Upper lobe of right lung (tissue), 1 donor: ENCODE results near the gene TSHR. TPM values are rescaled to one million over a fixed set of nuclear protein-coding genes. Genes with fewer than 3 reads are reported as not detected.
A peak's percentile ranks its signal among the peaks of the same experiment; 100 is the strongest.

Experiments used
- ATAC-seq: fragments of 200-7000 bp; cut with Tn5 transposase; one replicate; pipeline ENCODE4 v1.9.1; 2020; ENCODE audit warnings: mild to moderate bottlenecking, moderate library complexity
- DNase-seq: peaks from one replicate; pipeline ENCODE4 v3.0.0-alpha.2; 2020
- H3K27ac ChIP-seq: fragments of 200-600 bp; one replicate; pipeline ENCODE4 v1.8.0; 2022
- H3K27me3 ChIP-seq: fragments of 200-600 bp; one replicate; pipeline ENCODE4 v1.8.0; 2022; ENCODE audit warnings: mild to moderate bottlenecking
- H3K36me3 ChIP-seq: fragments of 200-600 bp; one replicate; pipeline ENCODE4 v1.8.0; 2022
- H3K4me1 ChIP-seq: fragments of 200-600 bp; one replicate; pipeline ENCODE4 v1.8.0; 2022
- H3K4me3 ChIP-seq: fragments of 200-600 bp; one replicate; pipeline ENCODE4 v1.8.0; 2022; ENCODE audit warnings: mild to moderate bottlenecking
- H3K9me3 ChIP-seq: fragments of 200-600 bp; one replicate; pipeline ENCODE4 v1.8.0; 2022
- intact Hi-C: fragments of 100-400 bp; cut with DNase I; formaldehyde crosslinking; loops from one replicate; pipeline ENCODE4 v1.11.0; 2022
- total RNA-seq: library from RNA; stranded (reverse); fragmentation: NEBNext Ultra II Directional; extraction: Animal tissue kit (Norgen Biotek cat#: 25700); gene quantifications from one replicate; pipeline ENCODE4 v1.2.1, GENCODE V29; 2021
- TF ChIP-seq, protein P1 (sequence below): fragments of 200-600 bp; IDR thresholded peaks from one replicate; pipeline ENCODE4 v1.8.0; 2022; ENCODE audit warnings: antibody characterized with exemption
- donor health status: DM: no; HTN: yes; CAD: no; lungs with severe emphysema.

The TSHR gene
- total RNA-seq, 1 donor from 2014 or later, result not detected

DNA sequence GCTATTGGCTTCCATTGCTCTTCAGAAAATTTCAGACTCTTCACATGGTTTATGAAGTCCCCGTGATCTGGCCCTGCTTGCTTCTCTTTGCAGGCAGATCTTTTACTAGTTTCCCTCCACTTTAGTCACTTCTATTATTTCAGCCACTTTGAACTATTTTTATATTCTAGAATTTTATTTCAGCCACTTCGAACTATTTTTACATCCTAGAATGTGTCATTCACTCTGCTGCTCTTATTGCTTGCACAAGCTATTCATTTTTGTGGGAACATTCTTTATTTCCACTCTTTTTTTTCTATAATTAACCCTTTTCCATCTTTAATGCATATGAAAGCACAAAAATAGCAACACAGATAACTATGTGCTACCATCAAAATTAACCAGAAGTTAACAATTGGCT lies 24.5 kb downstream of the TSHR start:
- Histone ChIP-seq H3K36me3 (no peaks in the 10 kb centered on the region), H3K27me3 (no peaks in the 10 kb centered on the region), H3K4me3 (no peak overlapping the region), H3K27ac (no peak overlapping the region), H3K4me1 (no peaks in the 10 kb centered on the region), H3K9me3 (no peaks in the 10 kb centered on the region)
- intact Hi-C loops, result no loop called here
- ATAC-seq (no peak), DNase-seq (no peak)
- TF ChIP-seq, protein P1, sequence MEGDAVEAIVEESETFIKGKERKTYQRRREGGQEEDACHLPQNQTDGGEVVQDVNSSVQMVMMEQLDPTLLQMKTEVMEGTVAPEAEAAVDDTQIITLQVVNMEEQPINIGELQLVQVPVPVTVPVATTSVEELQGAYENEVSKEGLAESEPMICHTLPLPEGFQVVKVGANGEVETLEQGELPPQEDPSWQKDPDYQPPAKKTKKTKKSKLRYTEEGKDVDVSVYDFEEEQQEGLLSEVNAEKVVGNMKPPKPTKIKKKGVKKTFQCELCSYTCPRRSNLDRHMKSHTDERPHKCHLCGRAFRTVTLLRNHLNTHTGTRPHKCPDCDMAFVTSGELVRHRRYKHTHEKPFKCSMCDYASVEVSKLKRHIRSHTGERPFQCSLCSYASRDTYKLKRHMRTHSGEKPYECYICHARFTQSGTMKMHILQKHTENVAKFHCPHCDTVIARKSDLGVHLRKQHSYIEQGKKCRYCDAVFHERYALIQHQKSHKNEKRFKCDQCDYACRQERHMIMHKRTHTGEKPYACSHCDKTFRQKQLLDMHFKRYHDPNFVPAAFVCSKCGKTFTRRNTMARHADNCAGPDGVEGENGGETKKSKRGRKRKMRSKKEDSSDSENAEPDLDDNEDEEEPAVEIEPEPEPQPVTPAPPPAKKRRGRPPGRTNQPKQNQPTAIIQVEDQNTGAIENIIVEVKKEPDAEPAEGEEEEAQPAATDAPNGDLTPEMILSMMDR, result no peak

GRCh38 chr14:80981156-80981555 lies 25.7 kb downstream of the TSHR start:
- H3K36me3 ChIP-seq, result no peaks in the 10 kb centered on the region
- intact Hi-C loops, result no loop called here
- no peaks in the 10 kb centered on the region for H3K27me3 ChIP-seq
- DNase-seq (no peak), ATAC-seq (no peak)
- no peak overlapping the region for H3K4me3 ChIP-seq
- H3K4me1 ChIP-seq, result no peaks in the 10 kb centered on the region
- H3K27ac ChIP-seq, result no peak overlapping the region
- TF ChIP-seq, protein P1, result no peak
- no peaks in the 10 kb centered on the region for H3K9me3 ChIP-seq

DNA sequence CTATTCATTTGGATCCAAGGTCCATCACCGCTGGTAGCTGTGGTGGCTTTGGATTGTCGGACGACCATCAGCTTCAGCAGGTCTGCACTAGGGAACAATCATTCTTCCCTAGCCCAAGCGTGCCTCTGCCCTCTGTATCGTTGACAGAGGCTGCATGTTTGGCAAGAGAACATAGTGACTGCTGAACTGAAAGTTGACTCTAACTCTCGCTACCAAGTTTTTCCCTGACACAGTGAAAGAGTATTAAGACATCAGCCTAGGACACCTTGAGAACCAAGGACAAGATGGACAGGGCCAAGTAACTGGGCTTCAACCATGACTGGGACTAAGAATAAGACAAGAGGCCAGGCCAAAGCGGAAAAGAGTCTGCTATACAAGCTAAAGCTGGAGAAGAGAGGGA lies 26.3 kb downstream of the TSHR start:
- TF ChIP-seq, protein P1, result no peak
- Histone ChIP-seq H3K4me3 (no peak overlapping the region), H3K27me3 (no peaks in the 10 kb centered on the region), H3K9me3 (no peaks in the 10 kb centered on the region), H3K36me3 (no peaks in the 10 kb centered on the region), H3K27ac (no peak overlapping the region), H3K4me1 (no peaks in the 10 kb centered on the region)
- ATAC-seq (no peak), DNase-seq (no peak)
- intact Hi-C loops, result no loop called here

DNA sequence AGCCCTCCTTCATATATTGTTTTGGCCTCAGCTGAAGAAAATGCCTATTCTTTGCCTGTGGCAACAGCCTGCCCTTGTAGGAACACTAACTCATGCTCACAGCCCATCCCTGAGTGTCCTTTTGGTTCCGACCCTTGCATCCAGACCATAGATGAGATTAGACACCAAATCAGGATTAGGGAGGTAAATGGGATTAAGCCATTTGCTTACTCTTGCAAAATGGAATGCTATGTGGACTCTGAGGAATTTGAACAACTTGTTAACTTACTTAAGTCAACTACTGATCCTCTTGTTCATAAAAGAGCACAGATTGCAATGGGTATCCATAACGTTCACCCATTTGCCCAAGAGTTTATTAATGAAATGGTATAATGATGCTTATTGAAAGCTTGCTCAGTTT lies 27.3 kb downstream of the TSHR start:
- DNase-seq (no peak), ATAC-seq (no peak)
- Histone ChIP-seq H3K27ac (no peak overlapping the region), H3K4me1 (no peaks in the 10 kb centered on the region), H3K4me3 (no peak overlapping the region), H3K9me3 (no peaks in the 10 kb centered on the region), H3K36me3 (no peaks in the 10 kb centered on the region), H3K27me3 (no peaks in the 10 kb centered on the region)
- TF ChIP-seq, protein P1, result no peak
- intact Hi-C loops, result no loop called here

DNA sequence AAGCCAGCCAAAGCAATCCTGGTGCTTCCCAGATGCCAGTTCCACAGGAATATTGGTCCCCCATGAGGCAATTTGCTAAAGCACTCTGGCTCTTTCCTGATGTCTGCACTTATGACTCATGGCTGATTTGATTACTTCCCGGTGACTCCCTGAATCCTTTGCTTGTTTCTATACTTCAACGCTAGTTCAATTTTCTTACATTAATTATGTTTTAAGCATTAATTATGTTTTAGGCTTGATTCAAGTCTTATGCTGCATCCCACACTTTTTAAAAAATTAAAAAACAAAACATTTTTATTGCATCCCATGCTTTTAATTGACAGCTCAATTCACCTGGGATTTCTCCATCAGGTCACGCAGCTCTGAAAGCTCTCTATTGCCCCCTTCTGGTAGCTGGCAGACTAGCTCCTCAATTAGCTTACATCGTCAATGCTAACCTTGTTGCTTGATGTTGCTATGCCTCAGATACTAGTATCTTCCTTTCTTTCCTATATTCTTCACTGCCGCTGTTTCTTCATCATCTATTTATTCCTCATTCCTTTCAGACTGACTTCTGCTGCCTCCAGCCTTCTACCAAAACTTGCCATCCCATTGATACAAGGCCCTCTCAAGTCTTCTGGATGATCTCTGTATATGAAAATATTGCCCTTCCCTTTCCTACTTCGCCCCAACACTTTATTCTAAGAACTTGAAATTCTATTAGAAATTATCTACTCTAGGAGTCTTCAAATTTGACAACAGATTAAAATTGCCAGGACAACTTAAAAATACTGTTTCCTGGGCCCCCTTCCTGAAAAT lies 32.0 kb downstream of the TSHR start:
- H3K27me3 ChIP-seq, result no peaks in the 10 kb centered on the region
- no peaks in the 10 kb centered on the region for H3K9me3 ChIP-seq
- no peak overlapping the region for H3K27ac ChIP-seq
- H3K36me3 ChIP-seq, result no peaks in the 10 kb centered on the region
- DNase-seq, result no peak
- no peaks in the 10 kb centered on the region for H3K4me1 ChIP-seq
- TF ChIP-seq, protein P1, result peak; percentile 96
- no peak overlapping the region for H3K4me3 ChIP-seq
- ATAC-seq, result peak; percentile 93
- intact Hi-C loops, result no loop called here
